ENCODE data around the gene HES5. TPM values are rescaled to one million over a fixed set of nuclear protein-coding genes. Genes with fewer than 3 reads are reported as not detected.

HES5 gene
- total RNA-seq, 1 donor from 2014 or later: 21.2 TPM

DNA sequence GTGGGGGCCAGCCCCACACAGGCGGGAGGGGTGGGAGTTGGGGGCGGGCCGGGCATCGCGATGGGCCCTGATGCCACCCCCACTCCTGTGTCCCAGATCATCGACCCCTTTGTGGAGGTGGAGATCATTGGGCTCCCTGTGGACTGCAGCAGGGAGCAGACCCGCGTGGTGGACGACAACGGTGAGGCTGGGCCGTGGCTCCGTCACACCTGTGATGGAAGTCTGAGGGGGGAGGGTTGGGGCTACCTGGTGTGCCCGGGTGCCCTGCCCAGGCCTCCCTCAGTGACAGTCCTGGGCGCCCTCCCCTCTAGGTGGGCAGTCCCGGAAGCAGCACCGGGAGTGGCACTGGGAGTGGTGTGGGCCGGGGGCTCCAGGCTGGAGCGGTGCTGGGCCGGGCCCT lies 31.4 kb downstream of the HES5 start:
- peaks cover 6% of the 10 kb centered on the region for H3K27me3 Mint-ChIP-seq (ENCODE audit: unreplicated experiment)
- H3K9me3 Mint-ChIP-seq (ENCODE audit: unreplicated experiment): no peaks in the 10 kb centered on the region
- no peak for DNase-seq
- no peak overlapping the region for H3K27ac Mint-ChIP-seq (ENCODE audit: unreplicated experiment)
- H3K36me3 Mint-ChIP-seq (ENCODE audit: unreplicated experiment): no peaks in the 10 kb centered on the region
- peaks cover 2% of the 10 kb centered on the region for H3K4me1 Mint-ChIP-seq (ENCODE audit: low read depth, unreplicated experiment)
- no peak overlapping the region for H3K4me3 Mint-ChIP-seq (ENCODE audit: unreplicated experiment)
- TF ChIP-seq, protein P1, sequence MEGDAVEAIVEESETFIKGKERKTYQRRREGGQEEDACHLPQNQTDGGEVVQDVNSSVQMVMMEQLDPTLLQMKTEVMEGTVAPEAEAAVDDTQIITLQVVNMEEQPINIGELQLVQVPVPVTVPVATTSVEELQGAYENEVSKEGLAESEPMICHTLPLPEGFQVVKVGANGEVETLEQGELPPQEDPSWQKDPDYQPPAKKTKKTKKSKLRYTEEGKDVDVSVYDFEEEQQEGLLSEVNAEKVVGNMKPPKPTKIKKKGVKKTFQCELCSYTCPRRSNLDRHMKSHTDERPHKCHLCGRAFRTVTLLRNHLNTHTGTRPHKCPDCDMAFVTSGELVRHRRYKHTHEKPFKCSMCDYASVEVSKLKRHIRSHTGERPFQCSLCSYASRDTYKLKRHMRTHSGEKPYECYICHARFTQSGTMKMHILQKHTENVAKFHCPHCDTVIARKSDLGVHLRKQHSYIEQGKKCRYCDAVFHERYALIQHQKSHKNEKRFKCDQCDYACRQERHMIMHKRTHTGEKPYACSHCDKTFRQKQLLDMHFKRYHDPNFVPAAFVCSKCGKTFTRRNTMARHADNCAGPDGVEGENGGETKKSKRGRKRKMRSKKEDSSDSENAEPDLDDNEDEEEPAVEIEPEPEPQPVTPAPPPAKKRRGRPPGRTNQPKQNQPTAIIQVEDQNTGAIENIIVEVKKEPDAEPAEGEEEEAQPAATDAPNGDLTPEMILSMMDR (IDR thresholded peaks at IDR 0.05; ENCODE audit: partially characterized antibody, unreplicated experiment): no peak

DNA sequence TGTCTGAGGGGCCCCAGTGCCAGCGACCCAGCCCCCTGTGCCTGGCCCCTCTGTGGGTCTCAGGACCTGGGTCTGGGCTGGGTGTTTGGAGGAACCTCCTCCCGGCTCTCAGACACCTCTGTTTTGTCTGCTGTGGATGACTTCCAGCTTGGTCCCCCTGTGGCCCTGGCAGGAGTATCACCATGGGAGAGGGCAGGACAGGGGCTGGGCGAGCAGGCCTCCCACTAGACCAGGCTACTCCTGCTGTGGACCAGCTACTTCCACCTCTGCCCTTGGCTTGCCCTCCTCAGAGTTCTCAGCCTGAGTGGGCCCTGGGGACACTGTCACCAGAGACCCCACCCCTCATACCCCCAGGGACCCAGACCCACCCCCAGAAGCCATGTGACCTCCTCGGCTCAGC lies 32.2 kb downstream of the HES5 start:
- H3K4me1 Mint-ChIP-seq (ENCODE audit: low read depth, unreplicated experiment): peaks cover 2% of the 10 kb centered on the region
- no peak for DNase-seq
- H3K4me3 Mint-ChIP-seq (ENCODE audit: unreplicated experiment): no peak overlapping the region
- peaks cover 2% of the 10 kb centered on the region for H3K9me3 Mint-ChIP-seq (ENCODE audit: unreplicated experiment)
- TF ChIP-seq, protein P1 (IDR thresholded peaks at IDR 0.05; ENCODE audit: partially characterized antibody, unreplicated experiment): no peak
- H3K27ac Mint-ChIP-seq (ENCODE audit: unreplicated experiment): no peak overlapping the region
- H3K36me3 Mint-ChIP-seq (ENCODE audit: unreplicated experiment): no peaks in the 10 kb centered on the region
- H3K27me3 Mint-ChIP-seq (ENCODE audit: unreplicated experiment): peaks cover 8% of the 10 kb centered on the region

DNA sequence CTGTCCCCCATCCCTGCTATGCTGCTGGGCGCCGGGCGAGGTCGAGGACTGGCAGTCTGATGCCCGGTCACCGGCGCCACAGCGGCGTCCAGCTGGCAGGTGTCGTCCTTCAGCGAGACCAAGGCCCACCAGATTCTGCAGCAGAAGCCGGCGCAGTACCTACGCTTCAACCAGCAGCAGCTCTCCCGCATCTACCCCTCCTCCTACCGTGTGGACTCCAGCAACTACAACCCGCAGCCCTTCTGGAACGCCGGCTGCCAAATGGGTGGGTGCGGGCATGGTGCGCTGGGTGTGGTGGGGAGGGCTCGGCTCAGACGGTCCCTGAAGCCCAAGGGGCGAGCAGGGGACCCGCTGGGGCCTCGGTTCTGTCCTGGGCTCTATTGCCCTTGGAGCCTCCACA lies 33.3 kb downstream of the HES5 start:
- H3K27ac Mint-ChIP-seq (ENCODE audit: unreplicated experiment): no peak overlapping the region
- peaks cover 10% of the 10 kb centered on the region for H3K27me3 Mint-ChIP-seq (ENCODE audit: unreplicated experiment)
- no peak overlapping the region for H3K4me3 Mint-ChIP-seq (ENCODE audit: unreplicated experiment)
- peaks cover 5% of the 10 kb centered on the region for H3K4me1 Mint-ChIP-seq (ENCODE audit: low read depth, unreplicated experiment)
- H3K9me3 Mint-ChIP-seq (ENCODE audit: unreplicated experiment): peaks cover 2% of the 10 kb centered on the region
- no peaks in the 10 kb centered on the region for H3K36me3 Mint-ChIP-seq (ENCODE audit: unreplicated experiment)
- no peak for DNase-seq
- TF ChIP-seq, protein P1 (IDR thresholded peaks at IDR 0.05; ENCODE audit: partially characterized antibody, unreplicated experiment): no peak

DNA sequence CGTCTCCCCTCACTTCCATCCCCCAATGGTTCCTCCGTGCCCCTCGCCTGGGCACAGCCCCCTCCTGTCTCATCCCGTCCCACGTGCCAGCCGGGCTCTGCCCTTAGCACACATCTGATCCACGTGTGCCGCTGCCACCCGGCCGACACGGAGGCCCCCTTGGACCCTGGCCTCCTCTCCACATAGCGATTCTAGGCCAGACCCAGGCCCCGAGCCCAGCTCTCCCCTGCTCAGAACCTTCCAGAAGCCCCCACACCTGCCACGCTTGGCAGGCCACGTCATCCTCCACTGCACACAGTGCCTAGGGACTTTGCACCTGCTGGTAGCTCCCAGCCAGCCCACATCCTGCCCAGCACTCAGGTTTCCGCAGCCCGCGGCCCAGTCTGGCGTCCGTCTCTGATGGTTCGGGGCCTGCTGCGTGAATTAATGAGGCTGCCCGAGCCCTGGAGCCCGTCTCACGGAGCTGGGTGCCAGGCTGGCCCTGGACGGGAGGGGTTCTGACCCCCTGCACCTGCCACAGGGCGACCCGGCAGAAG lies 33.9 kb downstream of the HES5 start:
- peaks cover 5% of the 10 kb centered on the region for H3K4me1 Mint-ChIP-seq (ENCODE audit: low read depth, unreplicated experiment)
- no peak overlapping the region for H3K27ac Mint-ChIP-seq (ENCODE audit: unreplicated experiment)
- peaks cover 10% of the 10 kb centered on the region for H3K27me3 Mint-ChIP-seq (ENCODE audit: unreplicated experiment)
- no peaks in the 10 kb centered on the region for H3K36me3 Mint-ChIP-seq (ENCODE audit: unreplicated experiment)
- H3K9me3 Mint-ChIP-seq (ENCODE audit: unreplicated experiment): peaks cover 2% of the 10 kb centered on the region
- H3K4me3 Mint-ChIP-seq (ENCODE audit: unreplicated experiment): no peak overlapping the region
- DNase-seq: no peak
- TF ChIP-seq, protein P1 (IDR thresholded peaks at IDR 0.05; ENCODE audit: partially characterized antibody, unreplicated experiment): no peak

DNA sequence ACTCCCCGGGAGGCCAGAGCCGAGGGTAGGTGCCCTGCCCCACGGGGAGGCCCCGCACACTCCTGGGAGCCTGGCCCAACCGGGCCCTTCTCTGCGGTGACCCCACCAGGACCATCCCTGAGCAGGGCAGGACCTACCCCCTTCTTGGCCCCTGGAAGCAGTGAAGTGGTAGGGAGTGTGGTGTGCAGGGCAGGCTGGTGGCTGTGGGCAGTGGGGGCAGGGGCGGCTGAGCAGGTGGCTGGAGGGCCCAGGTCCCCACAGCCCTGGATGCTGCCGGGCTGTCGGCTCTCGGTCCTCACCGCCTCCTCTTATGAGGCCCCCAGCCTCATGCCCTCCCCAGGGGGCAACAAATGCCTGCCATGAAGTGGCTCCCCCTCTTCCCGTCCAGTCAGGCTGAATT lies 34.5 kb downstream of the HES5 start:
- TF ChIP-seq, protein P1 (IDR thresholded peaks at IDR 0.05; ENCODE audit: partially characterized antibody, unreplicated experiment): no peak
- no peak overlapping the region for H3K4me3 Mint-ChIP-seq (ENCODE audit: unreplicated experiment)
- H3K27me3 Mint-ChIP-seq (ENCODE audit: unreplicated experiment): peaks cover 10% of the 10 kb centered on the region
- H3K36me3 Mint-ChIP-seq (ENCODE audit: unreplicated experiment): no peaks in the 10 kb centered on the region
- H3K9me3 Mint-ChIP-seq (ENCODE audit: unreplicated experiment): peaks cover 2% of the 10 kb centered on the region
- peaks cover 5% of the 10 kb centered on the region for H3K4me1 Mint-ChIP-seq (ENCODE audit: low read depth, unreplicated experiment)
- DNase-seq: no peak
- no peak overlapping the region for H3K27ac Mint-ChIP-seq (ENCODE audit: unreplicated experiment)

Data from glutamatergic neuron (in vitro differentiated cells).